ENCODE measurements around the gene CT47B1. TPM values are rescaled to one million over a fixed set of nuclear protein-coding genes. Genes with fewer than 3 reads are reported as not detected.

CT47B1 gene
- total RNA-seq, 1 experiment from 2014 or later: not detected

DNA sequence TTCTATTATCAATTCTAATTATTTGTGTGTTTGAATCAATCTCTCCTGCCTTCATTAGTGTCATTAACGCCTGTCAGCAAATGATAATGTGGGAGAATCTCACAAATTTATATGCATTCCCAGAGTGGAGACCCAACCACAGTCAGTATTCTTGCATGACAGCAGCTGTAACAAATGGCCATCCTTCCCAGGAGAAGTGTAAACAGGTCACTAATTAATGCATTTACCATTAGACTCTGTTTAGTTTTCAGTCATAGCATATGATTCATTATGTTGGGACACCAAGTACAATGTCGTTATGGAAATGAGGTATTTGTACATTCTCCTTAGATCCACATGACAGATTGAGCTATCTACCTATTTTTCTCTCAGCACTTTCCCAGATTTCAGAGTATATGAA, 50.5 kb downstream of the CT47B1 start:
- no peak overlapping the region for H2BK20ac ChIP-seq (ENCODE audit: low read depth, low read length, poor library complexity, severe bottlenecking)
- H4K20me1 ChIP-seq (ENCODE audit: control insufficient read depth, insufficient read depth, insufficient read length): no peaks in the 10 kb centered on the region
- TF ChIP-seq, protein P1, sequence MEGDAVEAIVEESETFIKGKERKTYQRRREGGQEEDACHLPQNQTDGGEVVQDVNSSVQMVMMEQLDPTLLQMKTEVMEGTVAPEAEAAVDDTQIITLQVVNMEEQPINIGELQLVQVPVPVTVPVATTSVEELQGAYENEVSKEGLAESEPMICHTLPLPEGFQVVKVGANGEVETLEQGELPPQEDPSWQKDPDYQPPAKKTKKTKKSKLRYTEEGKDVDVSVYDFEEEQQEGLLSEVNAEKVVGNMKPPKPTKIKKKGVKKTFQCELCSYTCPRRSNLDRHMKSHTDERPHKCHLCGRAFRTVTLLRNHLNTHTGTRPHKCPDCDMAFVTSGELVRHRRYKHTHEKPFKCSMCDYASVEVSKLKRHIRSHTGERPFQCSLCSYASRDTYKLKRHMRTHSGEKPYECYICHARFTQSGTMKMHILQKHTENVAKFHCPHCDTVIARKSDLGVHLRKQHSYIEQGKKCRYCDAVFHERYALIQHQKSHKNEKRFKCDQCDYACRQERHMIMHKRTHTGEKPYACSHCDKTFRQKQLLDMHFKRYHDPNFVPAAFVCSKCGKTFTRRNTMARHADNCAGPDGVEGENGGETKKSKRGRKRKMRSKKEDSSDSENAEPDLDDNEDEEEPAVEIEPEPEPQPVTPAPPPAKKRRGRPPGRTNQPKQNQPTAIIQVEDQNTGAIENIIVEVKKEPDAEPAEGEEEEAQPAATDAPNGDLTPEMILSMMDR (conservative IDR thresholded peaks at IDR 0.05): no peak
- no peak overlapping the region for H2BK15ac ChIP-seq (ENCODE audit: low read depth, low read length)
- H4K91ac ChIP-seq (ENCODE audit: insufficient read length, low read depth, low read length): no peak overlapping the region
- WGBS (ENCODE audit: extremely low coverage, insufficient read length, low lambda C conversion rate): no CpG with 5 or more reads among the region's 2 CpGs
- H3K56ac ChIP-seq (ENCODE audit: insufficient read length, low read depth, low read length): no peak overlapping the region
- no peak overlapping the region for H3T11ph ChIP-seq (ENCODE audit: low read length)
- no peak overlapping the region for H3K4ac ChIP-seq (ENCODE audit: low read depth, low read length)
- no peak overlapping the region for H2BK5ac ChIP-seq (ENCODE audit: insufficient read length, low read length)
- H3K4me1 Mint-ChIP-seq: no peaks in the 10 kb centered on the region
- H3K23ac ChIP-seq (ENCODE audit: insufficient read length, low read depth, low read length): no peak overlapping the region
- H3K36me3 Mint-ChIP-seq (ENCODE audit: insufficient read depth in 1 of 3, low read depth in 3 of 3): peaks cover 0 to 4% (median 0%) of the 10 kb centered on the region in 3 experiments; a peak in 2 of 7 replicates
- H4K5ac ChIP-seq (ENCODE audit: insufficient read length, low read depth, low read length): no peak overlapping the region
- no peak overlapping the region for H2AFZ ChIP-seq (ENCODE audit: low read length)
- no peak overlapping the region for H3K4me3 Mint-ChIP-seq
- H3K4me2 ChIP-seq (ENCODE audit: insufficient read depth, insufficient read length, low read length): no peak overlapping the region
- H3K18ac ChIP-seq (ENCODE audit: insufficient read length, low read depth, low read length): no peak overlapping the region
- H2BK120ac ChIP-seq (ENCODE audit: low read depth, low read length, poor library complexity, severe bottlenecking): no peak overlapping the region
- peaks cover 100% of the 10 kb centered on the region for H3K27me3 Mint-ChIP-seq (ENCODE audit: low read depth)
- no peak overlapping the region for H2AK5ac ChIP-seq (ENCODE audit: insufficient read length, low read length)
- no peak overlapping the region for H3K27ac Mint-ChIP-seq
- H3K9me3 ChIP-seq (ENCODE audit: control insufficient read depth, low read depth, low read length): peaks cover 18% of the 10 kb centered on the region
- H3K79me2 ChIP-seq (ENCODE audit: insufficient read depth, low read length): no peaks in the 10 kb centered on the region
- no peaks in the 10 kb centered on the region for H3K4me1 ChIP-seq (ENCODE audit: insufficient read depth, low read length)
- no peak overlapping the region for H3K27ac ChIP-seq (ENCODE audit: insufficient read length, low read depth, low read length)
- DNase-seq: no peak
- H2BK12ac ChIP-seq (ENCODE audit: insufficient read length, low read depth, low read length): no peak overlapping the region
- no peak overlapping the region for H3K9ac ChIP-seq (ENCODE audit: extremely low read depth, insufficient read length, low read length)
- H4K8ac ChIP-seq (replicated peaks; ENCODE audit: insufficient read length, low read depth, low read length): no peak overlapping the region
- H3K9me3 Mint-ChIP-seq: peaks cover 66 to 72% of the 10 kb centered on the region in 2 experiments
- H3K14ac ChIP-seq (ENCODE audit: insufficient read depth, low read length): no peak overlapping the region
- H3K79me1 ChIP-seq (ENCODE audit: insufficient read depth, low read depth, low read length, poor library complexity, severe bottlenecking): no peaks in the 10 kb centered on the region
- H3K23me2 ChIP-seq (ENCODE audit: insufficient read length, low read depth, low read length, poor library complexity, severe bottlenecking): no peaks in the 10 kb centered on the region
- peaks cover 4% of the 10 kb centered on the region; the same call in 1 of the 2 replicates for H3K27me3 ChIP-seq (ENCODE audit: insufficient read depth, low read length)
